Amygdala (tissue), 56 donors: ENCODE measurements around the gene SFI1.
"Not testable (repeated sequence)": the region's sequence is repeated elsewhere in the genome, so short reads cannot be mapped to it uniquely, and the experiment has no call there.

ENCODE experiments used
- DNase-seq, 56 donors: peaks; one replicate each; lab custom pipeline; 2025; lab: John Stamatoyannopoulos, UW

Gene SFI1

GRCh38 chr22:31491218-31491962 is 4.9 kb upstream of the SFI1 start:
- no peak for DNase-seq

- no peak for DNase-seq
These were observed 4.2 kb upstream of the SFI1 start for GRCh38 chr22:31492151-31492550.

- DNase-seq: not testable (repeated sequence)
These were observed 3.0 kb upstream of the SFI1 start for GRCh38 chr22:31493355-31493754.

GRCh38 chr22:31495343-31495742 is 993 bp upstream of the SFI1 start:
- DNase-seq: peak in 1 of 56 donors; percentile 2

GRCh38 chr22:31496735-31497146 is 405 bp downstream of the SFI1 start:
- peak in 6 of 56 donors; percentile 18 to 44 (median 28) for DNase-seq

- DNase-seq: no peak
These were observed 1.0 kb downstream of the SFI1 start for GRCh38 chr22:31497148-31497938.

GRCh38 chr22:31501738-31502137 is 5.4 kb downstream of the SFI1 start:
- DNase-seq: no peak

GRCh38 chr22:31503211-31503964 is 7.1 kb downstream of the SFI1 start:
- DNase-seq: no peak

- DNase-seq: no peak
These were observed 7.9 kb downstream of the SFI1 start for GRCh38 chr22:31504282-31504681.

- not testable (repeated sequence) for DNase-seq
These were observed 11.2 kb downstream of the SFI1 start for GRCh38 chr22:31507517-31507916.

GRCh38 chr22:31508536-31508935 is 12.2 kb downstream of the SFI1 start:
- no peak for DNase-seq

- DNase-seq: no peak
These were observed 12.9 kb downstream of the SFI1 start for GRCh38 chr22:31509061-31509762.

- DNase-seq: no peak
These were observed 23.7 kb downstream of the SFI1 start for GRCh38 chr22:31520051-31520450.

GRCh38 chr22:31524132-31524531 is 27.8 kb downstream of the SFI1 start:
- DNase-seq: not testable (repeated sequence)

GRCh38 chr22:31526270-31526669 is 29.9 kb downstream of the SFI1 start:
- DNase-seq: no peak

GRCh38 chr22:31530823-31531195 is 34.5 kb downstream of the SFI1 start:
- DNase-seq: no peak

GRCh38 chr22:31532060-31532459 is 35.7 kb downstream of the SFI1 start:
- no peak for DNase-seq

- no peak for DNase-seq
These were observed 37.0 kb downstream of the SFI1 start for GRCh38 chr22:31533374-31533773.

GRCh38 chr22:31537019-31537535 is 40.7 kb downstream of the SFI1 start:
- DNase-seq: no peak

GRCh38 chr22:31538815-31539214 is 42.5 kb downstream of the SFI1 start:
- no peak for DNase-seq
